HEK293 (cell line): ENCODE measurements around the gene GMIP.

ENCODE experiments used
- GLI2 ChIP-seq: fragments of 450-650 bp; formaldehyde crosslinking; IDR thresholded peaks from 2 replicates; pipeline ENCODE4; 2017; ENCODE audit warnings: missing biosample characterization, missing genetic modification characterization, low read depth, borderline replicate concordance
- GLIS1 ChIP-seq: fragments of 450-650 bp; formaldehyde crosslinking; IDR thresholded peaks from 2 replicates; pipeline ENCODE4 v1.5.1; 2016; ENCODE audit warnings: missing biosample characterization, missing genetic modification characterization
- GLIS2 ChIP-seq: fragments of 450-650 bp; formaldehyde crosslinking; IDR thresholded peaks from 2 replicates; pipeline ENCODE4 v1.5.1; 2016; ENCODE audit warnings: missing biosample characterization, missing genetic modification characterization
- MZF1 ChIP-seq: fragments of 450-650 bp; formaldehyde crosslinking; IDR thresholded peaks from 2 replicates; pipeline ENCODE4 v1.5.1; 2017; ENCODE audit warnings: missing biosample characterization, missing genetic modification characterization, borderline replicate concordance
- OSR2 ChIP-seq: fragments of 450-650 bp; formaldehyde crosslinking; IDR thresholded peaks from 2 replicates; pipeline ENCODE4 v1.5.1; 2016; ENCODE audit warnings: missing biosample characterization, missing genetic modification characterization
- SP2 ChIP-seq: fragments of 450-650 bp; formaldehyde crosslinking; IDR thresholded peaks from 2 replicates; pipeline ENCODE4 v1.5.1; 2016; ENCODE audit warnings: missing biosample characterization, missing genetic modification characterization
- ZEB2 ChIP-seq: fragments of 450-650 bp; formaldehyde crosslinking; IDR thresholded peaks from 2 replicates; pipeline ENCODE4 v1.5.1; 2016; ENCODE audit warnings: missing biosample characterization, missing genetic modification characterization
- ZNF121 ChIP-seq: fragments of 450-650 bp; formaldehyde crosslinking; IDR thresholded peaks from 2 replicates; pipeline ENCODE4 v1.5.1; 2016; ENCODE audit warnings: missing biosample characterization, missing genetic modification characterization
- ZNF132 ChIP-seq: fragments of 450-650 bp; formaldehyde crosslinking; IDR thresholded peaks from 2 replicates; pipeline ENCODE4 v1.5.1; 2017; ENCODE audit warnings: missing biosample characterization, missing genetic modification characterization, borderline replicate concordance
- ZNF133 ChIP-seq: fragments of 450-650 bp; formaldehyde crosslinking; IDR thresholded peaks from 2 replicates; pipeline ENCODE4 v1.5.1; 2016; ENCODE audit warnings: missing biosample characterization, missing genetic modification characterization
- ZNF140 ChIP-seq: fragments of 450-650 bp; formaldehyde crosslinking; IDR thresholded peaks from 2 replicates; pipeline ENCODE4 v1.5.1; 2016; ENCODE audit warnings: missing biosample characterization, missing genetic modification characterization
- ZNF16 ChIP-seq: fragments of 450-650 bp; formaldehyde crosslinking; IDR thresholded peaks from 2 replicates; pipeline ENCODE4 v1.5.1; 2016; ENCODE audit warnings: low read depth, missing biosample characterization, missing genetic modification characterization
- ZNF19 ChIP-seq: fragments of 450-650 bp; formaldehyde crosslinking; IDR thresholded peaks from 2 replicates; pipeline ENCODE4; 2016; ENCODE audit warnings: missing biosample characterization, missing genetic modification characterization, low read depth
- ZNF202 ChIP-seq: fragments of 450-650 bp; formaldehyde crosslinking; IDR thresholded peaks from 2 replicates; pipeline ENCODE4 v1.5.1; 2016; ENCODE audit warnings: missing biosample characterization, missing genetic modification characterization, borderline replicate concordance
- ZNF211 ChIP-seq: fragments of 450-650 bp; formaldehyde crosslinking; IDR thresholded peaks from 2 replicates; pipeline ENCODE4 v1.5.1; 2016; ENCODE audit warnings: low read depth, missing biosample characterization, missing genetic modification characterization
- ZNF24 ChIP-seq: fragments of 450-650 bp; formaldehyde crosslinking; IDR thresholded peaks from 2 replicates; pipeline ENCODE4 v1.5.1; 2016; ENCODE audit warnings: missing biosample characterization, missing genetic modification characterization
- ZNF514 ChIP-seq: fragments of 450-650 bp; formaldehyde crosslinking; IDR thresholded peaks from 2 replicates; pipeline ENCODE4 v1.5.1; 2016; ENCODE audit warnings: missing biosample characterization, missing genetic modification characterization
- ZNF596 ChIP-seq: fragments of 450-650 bp; IDR thresholded peaks from 2 replicates; pipeline ENCODE4 v1.5.0; 2018; ENCODE audit warnings: missing biosample characterization, mild to moderate bottlenecking, missing genetic modification characterization, moderate library complexity
- ZNF624 ChIP-seq: fragments of 450-650 bp; formaldehyde crosslinking; IDR thresholded peaks from 2 replicates; pipeline ENCODE4 v1.5.1; 2017; ENCODE audit warnings: missing biosample characterization, missing genetic modification characterization
- ZNF658 ChIP-seq: fragments of 450-650 bp; formaldehyde crosslinking; IDR thresholded peaks from 2 replicates; pipeline ENCODE4; 2016; ENCODE audit warnings: missing biosample characterization, missing genetic modification characterization
- ZNF670 ChIP-seq: fragments of 450-650 bp; formaldehyde crosslinking; IDR thresholded peaks from 2 replicates; pipeline ENCODE4 v1.5.1; 2016; ENCODE audit warnings: missing biosample characterization, missing genetic modification characterization, low read depth
- ZNF747 ChIP-seq: fragments of 450-650 bp; formaldehyde crosslinking; IDR thresholded peaks from 2 replicates; pipeline ENCODE4 v1.5.1; 2016; ENCODE audit warnings: missing biosample characterization, missing genetic modification characterization
- ZNF785 ChIP-seq: fragments of 450-650 bp; formaldehyde crosslinking; IDR thresholded peaks from 2 replicates; pipeline ENCODE4 v1.5.1; 2016; ENCODE audit warnings: missing biosample characterization, missing genetic modification characterization
- ZNF830 ChIP-seq: fragments of 450-650 bp; IDR thresholded peaks from 2 replicates; pipeline ENCODE4 v1.5.0; 2018; ENCODE audit warnings: missing biosample characterization, missing genetic modification characterization, low read depth, mild to moderate bottlenecking, moderate library complexity
- ZSCAN23 ChIP-seq: fragments of 450-650 bp; formaldehyde crosslinking; IDR thresholded peaks from 2 replicates; pipeline ENCODE4 v1.5.1; 2016; ENCODE audit warnings: missing biosample characterization, missing genetic modification characterization
- TF ChIP-seq, protein P1 (sequence below): fragments of 450-650 bp; formaldehyde crosslinking; IDR thresholded peaks from 2 replicates; pipeline ENCODE4 v1.5.1; 2017; ENCODE audit warnings: missing biosample characterization, missing genetic modification characterization
- TF ChIP-seq, protein P2 (sequence below): fragments of 450-650 bp; formaldehyde crosslinking; IDR thresholded peaks from 2 replicates; pipeline ENCODE4 v1.5.1; 2016; ENCODE audit warnings: missing biosample characterization, missing genetic modification characterization
- TF ChIP-seq, protein P3 (sequence below): fragments of 450-650 bp; formaldehyde crosslinking; IDR thresholded peaks from 2 replicates; pipeline ENCODE4 v1.5.1; 2017; ENCODE audit warnings: missing biosample characterization, missing genetic modification characterization
- TF ChIP-seq, protein P4 (sequence below): fragments of 450-650 bp; formaldehyde crosslinking; IDR thresholded peaks from 2 replicates; pipeline ENCODE4 v1.5.1; 2017; ENCODE audit warnings: missing biosample characterization, missing genetic modification characterization
- TF ChIP-seq, protein P5 (sequence below): fragments of 450-650 bp; formaldehyde crosslinking; IDR thresholded peaks from 2 replicates; pipeline ENCODE4 v1.5.1; 2016; ENCODE audit warnings: missing biosample characterization, missing genetic modification characterization
- TF ChIP-seq, protein P6 (sequence below): fragments of 450-650 bp; formaldehyde crosslinking; IDR thresholded peaks from 2 replicates; pipeline ENCODE4 v1.5.1; 2016; ENCODE audit warnings: missing biosample characterization, missing genetic modification characterization, borderline replicate concordance

Gene GMIP

DNA sequence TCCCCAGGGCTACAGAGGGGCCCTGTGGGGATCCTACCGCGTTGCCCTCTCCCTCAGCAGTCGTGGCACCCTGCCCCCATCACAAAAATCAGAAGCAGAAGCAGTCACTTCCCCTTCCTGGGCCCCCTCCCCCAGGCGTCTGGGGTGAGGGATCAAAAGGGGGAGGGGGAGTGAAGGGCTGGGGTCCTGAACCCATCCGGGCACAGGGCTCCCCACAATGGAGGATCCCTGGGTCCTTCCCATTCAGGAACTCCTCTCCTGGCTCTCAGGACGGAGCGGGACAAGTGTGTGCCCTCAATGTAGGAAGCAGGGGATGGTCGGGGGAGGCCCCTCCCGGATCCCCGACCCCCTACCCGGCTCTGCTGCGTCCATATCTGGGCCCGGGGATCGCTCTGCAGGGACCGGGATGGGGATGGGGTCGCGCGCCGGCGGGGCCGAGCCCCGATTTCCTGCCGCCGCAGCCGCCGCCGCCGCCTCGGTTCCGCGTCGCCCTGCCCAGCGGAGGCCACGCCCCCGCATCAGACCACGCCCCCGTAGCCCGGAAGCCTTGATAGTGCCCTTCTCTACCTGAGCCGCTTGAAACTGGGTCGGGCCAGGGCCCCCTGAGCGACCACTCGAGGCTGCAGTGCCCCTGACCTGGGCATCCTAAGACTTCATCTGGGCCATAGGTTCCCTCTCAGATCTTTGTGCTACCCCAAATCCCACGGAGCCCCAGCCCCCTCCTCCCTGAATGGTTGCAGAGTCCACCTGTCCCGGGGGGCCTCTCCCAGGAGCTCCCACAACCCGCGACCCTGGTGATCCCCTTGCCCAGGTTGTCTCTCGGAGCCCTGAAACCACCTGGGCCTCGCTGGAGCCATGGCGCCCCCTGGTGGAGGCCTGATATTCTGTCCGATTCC lies at the start of gene GMIP (continued):
- TF ChIP-seq ZNF132 (tag by site-specific recombination): no peak
- TF ChIP-seq ZNF670 (tag by site-specific recombination): no peak
- TF ChIP-seq ZNF16 (tag by site-specific recombination): no peak
- no peak for TF ChIP-seq ZSCAN23 (tag by site-specific recombination)
- no peak for TF ChIP-seq GLI2 (tag by site-specific recombination)
- TF ChIP-seq ZNF747 (tag by site-specific recombination): no peak
- no peak for TF ChIP-seq ZNF140
- no peak for TF ChIP-seq ZNF658 (tag by site-specific recombination)
- TF ChIP-seq, protein P1, sequence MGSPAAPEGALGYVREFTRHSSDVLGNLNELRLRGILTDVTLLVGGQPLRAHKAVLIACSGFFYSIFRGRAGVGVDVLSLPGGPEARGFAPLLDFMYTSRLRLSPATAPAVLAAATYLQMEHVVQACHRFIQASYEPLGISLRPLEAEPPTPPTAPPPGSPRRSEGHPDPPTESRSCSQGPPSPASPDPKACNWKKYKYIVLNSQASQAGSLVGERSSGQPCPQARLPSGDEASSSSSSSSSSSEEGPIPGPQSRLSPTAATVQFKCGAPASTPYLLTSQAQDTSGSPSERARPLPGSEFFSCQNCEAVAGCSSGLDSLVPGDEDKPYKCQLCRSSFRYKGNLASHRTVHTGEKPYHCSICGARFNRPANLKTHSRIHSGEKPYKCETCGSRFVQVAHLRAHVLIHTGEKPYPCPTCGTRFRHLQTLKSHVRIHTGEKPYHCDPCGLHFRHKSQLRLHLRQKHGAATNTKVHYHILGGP (tag by site-specific recombination): no peak
- TF ChIP-seq MZF1: no peak
- TF ChIP-seq, protein P2, sequence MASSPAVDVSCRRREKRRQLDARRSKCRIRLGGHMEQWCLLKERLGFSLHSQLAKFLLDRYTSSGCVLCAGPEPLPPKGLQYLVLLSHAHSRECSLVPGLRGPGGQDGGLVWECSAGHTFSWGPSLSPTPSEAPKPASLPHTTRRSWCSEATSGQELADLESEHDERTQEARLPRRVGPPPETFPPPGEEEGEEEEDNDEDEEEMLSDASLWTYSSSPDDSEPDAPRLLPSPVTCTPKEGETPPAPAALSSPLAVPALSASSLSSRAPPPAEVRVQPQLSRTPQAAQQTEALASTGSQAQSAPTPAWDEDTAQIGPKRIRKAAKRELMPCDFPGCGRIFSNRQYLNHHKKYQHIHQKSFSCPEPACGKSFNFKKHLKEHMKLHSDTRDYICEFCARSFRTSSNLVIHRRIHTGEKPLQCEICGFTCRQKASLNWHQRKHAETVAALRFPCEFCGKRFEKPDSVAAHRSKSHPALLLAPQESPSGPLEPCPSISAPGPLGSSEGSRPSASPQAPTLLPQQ (tag by site-specific recombination): no peak
- TF ChIP-seq ZNF121: no peak
- peak; percentile 25; the same call in 1 of the 2 replicates for TF ChIP-seq GLIS1
- no peak for TF ChIP-seq ZNF785
- no peak for TF ChIP-seq ZNF514
- TF ChIP-seq SP2 (tag by site-specific recombination): no peak
- no peak for TF ChIP-seq ZNF202
- no peak for TF ChIP-seq ZNF19
- TF ChIP-seq, protein P3, sequence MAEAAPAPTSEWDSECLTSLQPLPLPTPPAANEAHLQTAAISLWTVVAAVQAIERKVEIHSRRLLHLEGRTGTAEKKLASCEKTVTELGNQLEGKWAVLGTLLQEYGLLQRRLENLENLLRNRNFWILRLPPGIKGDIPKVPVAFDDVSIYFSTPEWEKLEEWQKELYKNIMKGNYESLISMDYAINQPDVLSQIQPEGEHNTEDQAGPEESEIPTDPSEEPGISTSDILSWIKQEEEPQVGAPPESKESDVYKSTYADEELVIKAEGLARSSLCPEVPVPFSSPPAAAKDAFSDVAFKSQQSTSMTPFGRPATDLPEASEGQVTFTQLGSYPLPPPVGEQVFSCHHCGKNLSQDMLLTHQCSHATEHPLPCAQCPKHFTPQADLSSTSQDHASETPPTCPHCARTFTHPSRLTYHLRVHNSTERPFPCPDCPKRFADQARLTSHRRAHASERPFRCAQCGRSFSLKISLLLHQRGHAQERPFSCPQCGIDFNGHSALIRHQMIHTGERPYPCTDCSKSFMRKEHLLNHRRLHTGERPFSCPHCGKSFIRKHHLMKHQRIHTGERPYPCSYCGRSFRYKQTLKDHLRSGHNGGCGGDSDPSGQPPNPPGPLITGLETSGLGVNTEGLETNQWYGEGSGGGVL: no peak
- TF ChIP-seq ZEB2: peak; percentile 69; the same call in 1 of the 2 replicates
- no peak for TF ChIP-seq ZNF133 (tag by site-specific recombination)
- TF ChIP-seq, protein P4, sequence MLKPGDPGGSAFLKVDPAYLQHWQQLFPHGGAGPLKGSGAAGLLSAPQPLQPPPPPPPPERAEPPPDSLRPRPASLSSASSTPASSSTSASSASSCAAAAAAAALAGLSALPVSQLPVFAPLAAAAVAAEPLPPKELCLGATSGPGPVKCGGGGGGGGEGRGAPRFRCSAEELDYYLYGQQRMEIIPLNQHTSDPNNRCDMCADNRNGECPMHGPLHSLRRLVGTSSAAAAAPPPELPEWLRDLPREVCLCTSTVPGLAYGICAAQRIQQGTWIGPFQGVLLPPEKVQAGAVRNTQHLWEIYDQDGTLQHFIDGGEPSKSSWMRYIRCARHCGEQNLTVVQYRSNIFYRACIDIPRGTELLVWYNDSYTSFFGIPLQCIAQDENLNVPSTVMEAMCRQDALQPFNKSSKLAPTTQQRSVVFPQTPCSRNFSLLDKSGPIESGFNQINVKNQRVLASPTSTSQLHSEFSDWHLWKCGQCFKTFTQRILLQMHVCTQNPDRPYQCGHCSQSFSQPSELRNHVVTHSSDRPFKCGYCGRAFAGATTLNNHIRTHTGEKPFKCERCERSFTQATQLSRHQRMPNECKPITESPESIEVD (tag by site-specific recombination): no peak
- no peak for TF ChIP-seq ZNF211 (tag by site-specific recombination)
- TF ChIP-seq ZNF596 (tag by site-specific recombination): no peak
- no peak; the same call in 1 of the 2 replicates for TF ChIP-seq OSR2 (tag by site-specific recombination)
- no peak for TF ChIP-seq ZNF624 (tag by site-specific recombination)
- TF ChIP-seq ZNF24: no peak
- TF ChIP-seq GLIS2 (tag by site-specific recombination): peak; percentile 64
- TF ChIP-seq, protein P5, sequence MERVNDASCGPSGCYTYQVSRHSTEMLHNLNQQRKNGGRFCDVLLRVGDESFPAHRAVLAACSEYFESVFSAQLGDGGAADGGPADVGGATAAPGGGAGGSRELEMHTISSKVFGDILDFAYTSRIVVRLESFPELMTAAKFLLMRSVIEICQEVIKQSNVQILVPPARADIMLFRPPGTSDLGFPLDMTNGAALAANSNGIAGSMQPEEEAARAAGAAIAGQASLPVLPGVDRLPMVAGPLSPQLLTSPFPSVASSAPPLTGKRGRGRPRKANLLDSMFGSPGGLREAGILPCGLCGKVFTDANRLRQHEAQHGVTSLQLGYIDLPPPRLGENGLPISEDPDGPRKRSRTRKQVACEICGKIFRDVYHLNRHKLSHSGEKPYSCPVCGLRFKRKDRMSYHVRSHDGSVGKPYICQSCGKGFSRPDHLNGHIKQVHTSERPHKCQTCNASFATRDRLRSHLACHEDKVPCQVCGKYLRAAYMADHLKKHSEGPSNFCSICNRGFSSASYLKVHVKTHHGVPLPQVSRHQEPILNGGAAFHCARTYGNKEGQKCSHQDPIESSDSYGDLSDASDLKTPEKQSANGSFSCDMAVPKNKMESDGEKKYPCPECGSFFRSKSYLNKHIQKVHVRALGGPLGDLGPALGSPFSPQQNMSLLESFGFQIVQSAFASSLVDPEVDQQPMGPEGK (tag by site-specific recombination): peak; percentile 72
- TF ChIP-seq, protein P6, sequence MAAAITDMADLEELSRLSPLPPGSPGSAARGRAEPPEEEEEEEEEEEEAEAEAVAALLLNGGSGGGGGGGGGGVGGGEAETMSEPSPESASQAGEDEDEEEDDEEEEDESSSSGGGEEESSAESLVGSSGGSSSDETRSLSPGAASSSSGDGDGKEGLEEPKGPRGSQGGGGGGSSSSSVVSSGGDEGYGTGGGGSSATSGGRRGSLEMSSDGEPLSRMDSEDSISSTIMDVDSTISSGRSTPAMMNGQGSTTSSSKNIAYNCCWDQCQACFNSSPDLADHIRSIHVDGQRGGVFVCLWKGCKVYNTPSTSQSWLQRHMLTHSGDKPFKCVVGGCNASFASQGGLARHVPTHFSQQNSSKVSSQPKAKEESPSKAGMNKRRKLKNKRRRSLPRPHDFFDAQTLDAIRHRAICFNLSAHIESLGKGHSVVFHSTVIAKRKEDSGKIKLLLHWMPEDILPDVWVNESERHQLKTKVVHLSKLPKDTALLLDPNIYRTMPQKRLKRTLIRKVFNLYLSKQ (tag by site-specific recombination): no peak
- TF ChIP-seq ZNF830: no peak
